Smooth muscle cell of the brain vasculature (primary cell): ENCODE data around the gene ADAM15.

Experiments used
- DNase-seq: peaks from one replicate; pipeline ENCODE4 v3.0.0-alpha.2; 2012; ENCODE audit warnings: low read depth, low spot score

Gene ADAM15

DNA sequence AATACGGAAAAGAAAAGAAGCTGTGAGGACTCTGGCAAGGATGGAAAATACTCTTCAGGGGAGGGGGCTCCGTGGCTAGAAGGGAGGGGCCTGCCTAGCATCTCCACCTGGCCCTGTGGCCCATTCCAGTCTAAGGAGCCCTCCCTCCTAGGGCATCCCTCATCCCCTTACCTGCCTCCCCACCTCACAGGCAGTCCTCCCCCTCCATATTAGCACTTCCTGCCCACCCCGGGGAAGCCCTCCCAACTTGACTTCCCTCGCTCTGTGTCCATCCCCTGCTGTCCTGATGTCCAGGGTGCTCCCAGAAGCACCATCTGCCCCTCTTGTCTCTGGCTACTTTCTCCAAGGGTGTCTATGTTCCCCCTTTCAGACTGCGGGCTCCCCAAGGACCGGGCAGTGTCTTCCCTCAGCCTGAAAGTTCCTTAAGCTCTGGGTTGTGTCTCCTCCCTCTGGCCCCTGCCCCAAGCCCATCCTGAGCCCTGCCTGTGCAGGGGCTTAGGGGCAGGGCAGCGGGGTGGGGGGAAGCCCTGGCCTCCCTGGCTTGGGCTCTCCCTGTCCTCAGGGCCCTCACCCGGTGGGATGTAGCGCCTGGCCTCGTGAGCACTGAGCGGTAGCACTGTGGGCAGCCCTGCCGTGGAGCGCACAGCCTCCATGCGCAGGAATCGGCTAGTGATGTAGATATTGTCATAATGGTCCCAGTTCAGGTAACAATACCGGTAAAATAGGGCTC lies 21.4 kb upstream of the ADAM15 start:
- DNase-seq, result no peak

DNA sequence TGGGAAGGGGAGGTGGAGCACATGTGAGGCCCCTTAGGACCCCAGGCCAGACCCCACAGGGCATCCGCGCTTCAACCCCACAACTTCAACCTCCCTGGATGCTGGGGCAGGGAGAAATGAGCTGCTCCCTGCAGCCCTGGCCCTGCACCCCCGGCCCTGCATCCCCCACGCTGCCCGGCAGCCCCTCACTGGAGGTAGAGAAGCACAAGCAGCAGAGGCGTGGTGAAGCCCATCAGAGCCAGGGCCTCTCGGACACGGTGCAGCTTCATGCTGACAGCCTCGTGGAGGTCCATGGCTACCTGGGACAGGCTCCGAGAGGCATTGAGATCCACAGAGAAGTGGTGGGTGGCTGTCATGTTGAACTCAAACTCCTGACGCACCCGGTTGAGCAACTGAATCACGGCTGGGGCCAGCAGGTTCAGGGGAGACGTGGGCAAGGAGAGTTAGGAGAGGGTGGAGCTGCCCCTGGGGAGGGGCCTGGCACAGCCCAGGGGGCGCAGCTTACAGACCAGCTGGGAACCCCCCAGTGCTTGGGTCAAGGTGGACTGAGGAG lies 20.8 kb upstream of the ADAM15 start:
- no peak for DNase-seq

DNA sequence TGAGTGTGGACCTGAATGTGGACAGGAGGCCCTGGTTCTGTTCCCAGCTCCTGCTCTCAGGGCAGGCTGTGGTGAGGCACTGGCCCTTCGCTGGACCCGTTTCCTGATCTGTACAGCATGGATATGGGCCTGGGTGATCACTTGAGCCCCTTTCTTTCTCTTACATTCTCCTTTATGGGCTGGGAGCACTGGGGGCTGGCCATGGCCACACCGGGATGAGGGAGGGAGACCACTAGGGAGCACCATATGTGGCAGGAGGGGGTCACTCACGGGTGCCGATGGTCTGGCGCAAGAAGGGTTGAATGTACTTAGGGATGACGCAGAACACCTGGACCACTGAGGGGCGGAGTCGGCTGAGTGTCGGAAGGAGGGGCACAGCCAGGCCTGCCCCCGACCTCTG lies 20.2 kb upstream of the ADAM15 start:
- DNase-seq, result no peak

DNA sequence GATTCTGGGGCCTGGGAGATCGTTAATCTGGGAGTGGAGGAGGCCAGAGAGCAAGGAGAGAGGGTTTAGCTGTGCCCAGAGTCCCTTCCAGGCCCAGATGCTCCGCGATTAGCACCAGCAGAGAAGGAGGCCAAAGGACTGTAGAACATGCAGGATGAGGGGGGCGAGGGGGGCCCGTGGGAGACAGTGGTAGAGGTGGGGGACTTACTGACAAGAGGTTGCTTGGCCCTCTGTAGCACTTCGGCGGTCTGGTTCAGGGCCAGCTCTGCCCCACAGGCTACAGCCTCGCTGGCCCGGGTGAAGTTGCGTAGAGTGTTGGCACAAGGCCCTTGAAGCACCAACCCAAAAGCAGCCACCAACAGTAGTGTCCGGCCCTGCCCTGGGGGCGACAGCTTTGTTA lies 18.2 kb upstream of the ADAM15 start:
- no peak for DNase-seq

DNA sequence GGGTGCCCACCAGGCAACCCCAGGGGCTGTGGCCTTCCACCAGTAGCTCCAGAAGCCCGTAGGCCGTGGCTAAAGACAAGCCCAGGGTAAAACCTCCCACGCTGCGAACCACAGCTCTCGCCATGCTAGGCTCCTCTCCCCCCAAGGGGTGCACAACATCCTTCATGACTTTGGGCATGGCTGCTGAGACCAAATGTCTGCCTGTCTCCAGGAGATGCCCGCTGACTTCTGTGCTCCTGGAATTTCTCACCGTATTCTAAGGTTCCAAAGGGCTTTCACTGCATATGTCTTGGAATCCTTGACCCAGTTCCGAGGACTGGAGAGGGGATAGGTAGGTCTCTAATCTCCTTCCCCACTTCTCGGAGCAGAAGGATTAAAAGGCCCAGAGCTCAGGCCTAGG lies 17.6 kb upstream of the ADAM15 start, which contains the start of the genes DCST1 and DCST2:
TSS of gene DCST1 (plus strand) at position 301 of the 400 bp plus-strand sequence. CDS start 213 bp downstream, outside the sequence.
TSS of gene DCST2 (minus strand) at position 258 of the 400 bp plus-strand sequence. CDS start at position 178, 80 bp downstream.
- no peak for DNase-seq

DNA sequence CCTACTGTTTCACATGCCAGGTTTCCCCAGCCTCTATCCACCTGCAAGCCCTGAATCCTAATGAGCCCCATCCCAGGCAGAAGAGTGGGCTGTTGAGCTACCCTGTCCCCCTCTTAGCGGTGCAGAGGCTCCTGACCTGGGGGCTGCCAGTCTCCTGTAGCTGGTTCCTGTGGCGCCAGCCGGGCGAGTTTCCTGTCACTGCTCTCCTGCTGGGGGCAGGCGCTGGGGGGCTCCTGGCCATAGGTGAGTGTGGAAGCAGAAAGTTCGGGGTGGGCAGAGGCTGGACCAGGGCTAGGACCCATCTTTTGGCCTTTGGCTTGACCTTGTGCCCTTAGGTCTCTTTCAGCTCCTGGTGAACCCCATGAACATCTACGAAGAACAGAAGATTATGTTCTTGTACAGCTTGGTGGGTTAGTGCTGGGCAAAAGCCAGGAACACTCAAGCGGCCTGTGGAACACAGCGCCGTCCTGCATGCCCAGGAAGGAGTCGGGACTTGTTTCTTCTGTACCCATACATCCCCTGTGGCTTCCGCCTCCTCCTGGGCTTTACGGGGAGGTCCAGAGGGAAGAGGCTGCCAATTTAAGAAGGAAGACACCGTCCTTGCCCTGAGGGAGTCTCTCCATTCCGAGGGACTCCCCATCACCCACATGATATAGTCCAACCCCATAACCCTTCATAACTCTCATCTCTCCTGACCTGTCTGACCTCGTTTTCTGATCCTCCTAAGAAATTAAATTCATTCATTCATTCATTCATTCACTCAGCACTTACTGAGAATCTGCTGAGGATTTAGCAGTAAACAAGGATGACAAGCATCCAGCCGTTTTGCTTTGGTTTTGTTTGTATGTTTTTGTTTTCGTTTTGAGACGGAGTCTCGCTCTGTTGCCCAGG lies 16.6 kb upstream of the ADAM15 start:
- no peak for DNase-seq

DNA sequence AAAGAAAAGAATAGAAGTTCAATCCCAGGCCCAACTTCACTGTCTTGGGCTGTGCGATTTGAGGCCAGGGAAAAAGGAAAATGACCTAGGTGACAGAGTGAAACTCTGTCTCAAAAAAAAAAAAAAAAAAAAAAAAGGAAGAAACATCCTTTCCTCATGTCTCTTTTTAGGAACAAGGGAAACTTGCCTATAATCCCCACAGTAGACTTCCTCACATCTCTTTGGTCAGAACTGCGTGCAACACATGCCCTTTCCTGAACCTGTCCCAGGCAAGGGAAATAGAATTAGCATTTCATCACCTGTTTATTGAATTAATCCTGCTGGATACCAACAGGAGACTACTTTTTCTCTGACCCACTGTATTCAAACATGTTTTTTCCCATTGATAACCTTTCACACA lies 15.2 kb upstream of the ADAM15 start:
- DNase-seq, result no peak

DNA sequence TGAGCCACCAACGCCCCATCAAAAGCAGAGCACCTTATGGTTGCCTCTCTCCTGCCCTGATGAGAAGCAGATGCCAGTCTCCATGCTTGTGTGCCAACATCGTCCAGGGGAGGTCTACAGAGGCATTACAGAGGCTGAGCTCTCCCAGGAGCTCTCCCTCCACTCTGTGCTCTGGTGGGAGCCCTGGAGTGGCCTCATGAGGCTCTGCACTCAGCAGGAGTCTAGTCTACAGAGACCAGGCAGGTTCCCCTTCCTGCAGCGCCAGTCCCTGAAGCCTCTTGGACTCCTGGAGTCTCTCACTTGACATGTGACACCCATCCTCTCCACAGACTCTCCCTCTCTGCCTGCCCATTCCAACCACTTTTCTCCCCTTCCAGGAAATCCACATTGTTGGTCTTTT lies 14.1 kb upstream of the ADAM15 start:
- DNase-seq, result no peak

DNA sequence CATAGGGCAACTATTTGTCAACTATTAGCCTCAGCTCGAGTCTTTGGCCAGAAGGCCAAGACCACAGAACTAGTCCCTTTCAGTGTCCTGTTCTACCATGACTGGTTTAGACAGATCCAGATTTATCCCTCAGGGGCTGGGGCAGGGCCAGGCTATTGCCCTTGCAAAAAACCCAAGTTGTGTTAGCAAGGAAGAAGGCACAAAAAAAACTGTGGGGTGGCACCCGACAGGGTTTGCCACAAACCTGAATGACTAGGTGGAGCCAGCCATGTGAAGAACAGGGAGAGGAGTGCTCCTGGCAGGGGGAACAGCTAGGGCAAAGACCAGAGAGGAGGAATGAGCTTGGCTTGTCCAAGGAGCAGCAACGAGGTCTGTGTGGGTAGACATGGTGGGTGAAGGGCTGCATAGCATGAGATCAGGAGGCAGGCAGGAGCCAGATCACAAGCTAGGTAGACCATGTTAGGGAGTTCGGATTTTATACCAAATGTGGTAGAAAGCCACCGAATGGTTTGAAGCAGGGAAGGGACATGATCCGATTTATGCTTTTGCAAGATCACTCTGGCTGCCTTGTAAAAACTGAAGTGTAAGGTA lies 13.2 kb upstream of the ADAM15 start:
- DNase-seq, result no peak

DNA sequence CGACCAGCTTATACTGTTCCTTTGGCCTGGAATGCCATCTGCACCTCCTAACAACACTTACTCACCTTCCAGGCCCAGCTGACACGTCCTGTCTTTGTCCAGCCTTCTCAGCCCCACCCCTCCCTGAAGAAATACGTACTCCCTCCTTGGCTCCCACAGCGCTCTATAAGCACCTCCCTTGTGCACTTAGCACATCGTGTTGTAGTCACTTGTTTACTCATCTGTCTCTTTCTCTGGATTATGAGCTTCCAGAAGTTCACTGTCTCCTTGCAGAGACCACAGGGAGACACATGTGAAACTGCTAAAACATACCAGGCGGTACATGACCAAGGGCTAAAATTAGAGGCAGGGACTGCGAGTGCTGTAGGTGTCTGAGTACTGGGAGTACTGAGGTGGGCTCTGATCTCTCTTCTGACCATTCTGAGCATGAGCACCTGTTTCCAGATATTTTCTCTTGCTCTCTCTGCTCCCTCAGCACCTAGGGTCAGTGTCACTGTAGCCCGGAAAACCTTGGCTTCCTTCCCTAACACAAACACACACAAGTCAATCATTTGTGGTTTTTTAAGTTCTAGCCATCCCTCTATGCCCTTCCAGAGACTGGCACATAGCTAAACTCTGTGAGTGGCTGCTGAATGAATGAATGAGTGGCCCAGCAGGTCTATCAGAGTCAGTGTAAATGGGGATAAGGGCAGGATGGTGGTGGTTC lies 12.4 kb upstream of the ADAM15 start:
- DNase-seq, result no peak

DNA sequence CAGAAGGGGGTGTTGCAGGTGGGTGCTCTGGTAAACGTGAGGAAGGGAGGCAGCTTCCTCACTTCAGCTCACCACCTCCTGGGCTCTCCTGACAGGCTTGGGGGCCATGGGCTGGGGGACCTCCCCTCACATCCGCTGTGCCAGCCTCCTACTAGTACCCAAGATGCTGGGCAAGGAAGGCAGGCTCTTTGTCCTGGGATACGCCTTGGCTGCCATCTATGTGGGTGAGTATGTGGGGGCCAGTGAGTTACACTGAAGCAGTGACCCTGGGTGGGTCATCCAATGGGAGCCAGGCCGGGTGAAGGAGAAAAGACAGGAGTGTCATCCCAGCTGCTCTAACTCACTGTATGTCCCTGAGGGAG lies 11.8 kb upstream of the ADAM15 start:
- DNase-seq, result no peak

DNA sequence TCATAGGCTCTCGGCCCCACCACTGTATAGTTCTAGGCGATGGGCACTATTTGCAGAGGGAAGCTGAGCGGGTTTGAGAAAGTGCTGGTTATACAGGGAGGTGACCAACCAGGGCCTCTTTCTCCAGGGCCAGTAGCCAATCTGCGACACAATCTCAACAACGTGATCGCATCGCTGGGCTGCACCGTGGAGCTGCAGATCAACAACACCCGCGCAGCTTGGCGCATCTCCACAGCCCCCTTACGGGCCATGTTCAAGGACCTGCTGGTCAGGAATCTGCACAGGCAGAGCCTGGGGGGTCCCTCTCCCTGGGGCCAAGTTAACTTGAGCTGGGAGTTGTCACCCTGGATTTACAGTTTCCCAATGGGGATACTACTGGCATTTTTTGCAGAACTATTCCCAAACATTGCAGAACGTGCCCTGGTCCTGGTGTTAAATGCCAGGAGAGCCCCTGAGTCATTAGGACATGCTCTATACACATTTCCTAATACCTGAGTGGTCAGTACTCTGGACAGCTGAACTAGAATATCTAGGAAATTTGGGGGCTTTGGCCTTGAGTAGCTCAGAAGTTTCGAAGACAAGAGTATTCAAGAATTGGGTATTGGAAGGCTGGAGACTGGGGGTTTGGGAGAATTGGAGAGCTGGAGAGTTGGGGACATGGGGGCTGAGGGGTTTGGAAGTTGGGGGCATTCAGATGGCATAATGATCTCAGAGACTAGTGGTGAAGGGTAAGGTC lies 10.6 kb upstream of the ADAM15 start:
- no peak for DNase-seq

DNA sequence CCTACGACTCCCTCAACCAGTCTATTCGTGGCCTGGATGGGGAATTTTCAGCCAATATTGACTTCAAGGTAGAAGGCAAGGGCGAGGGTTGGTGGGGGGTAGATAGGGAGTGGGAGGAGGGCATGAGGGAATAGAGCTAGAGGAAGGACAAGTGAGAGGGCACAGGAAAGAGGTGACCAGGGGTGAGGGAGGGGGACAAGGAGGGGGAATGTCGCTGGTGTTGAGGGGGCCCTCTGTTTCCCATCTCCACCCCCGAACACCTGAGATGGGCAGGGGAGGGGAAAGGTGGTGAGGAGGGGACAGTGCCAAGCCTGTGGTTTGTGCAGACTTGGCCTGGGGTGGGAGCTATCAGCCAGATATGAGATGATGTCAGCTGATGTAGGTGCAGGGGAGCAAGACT lies 8.3 kb upstream of the ADAM15 start:
- DNase-seq, result no peak

DNA sequence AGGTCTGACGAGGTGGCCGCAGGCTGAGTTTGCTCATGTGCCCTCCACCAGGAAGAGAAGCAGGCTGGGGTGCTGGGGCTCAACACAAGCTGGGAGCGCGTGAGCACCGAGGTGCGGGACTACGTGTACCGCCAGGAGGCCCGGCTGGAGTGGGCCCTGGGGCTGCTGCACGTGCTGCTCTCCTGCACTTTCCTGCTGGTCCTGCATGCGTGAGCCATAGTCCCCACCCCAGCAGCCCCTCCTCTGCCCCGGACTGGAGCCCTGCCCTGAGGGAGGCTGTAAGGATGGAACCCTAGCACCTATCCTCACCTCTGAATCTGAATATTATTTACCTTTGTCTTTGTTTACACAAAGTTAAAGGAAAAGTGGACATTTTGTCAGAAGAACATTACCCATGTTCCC lies 7.8 kb upstream of the ADAM15 start:
- no peak for DNase-seq

DNA sequence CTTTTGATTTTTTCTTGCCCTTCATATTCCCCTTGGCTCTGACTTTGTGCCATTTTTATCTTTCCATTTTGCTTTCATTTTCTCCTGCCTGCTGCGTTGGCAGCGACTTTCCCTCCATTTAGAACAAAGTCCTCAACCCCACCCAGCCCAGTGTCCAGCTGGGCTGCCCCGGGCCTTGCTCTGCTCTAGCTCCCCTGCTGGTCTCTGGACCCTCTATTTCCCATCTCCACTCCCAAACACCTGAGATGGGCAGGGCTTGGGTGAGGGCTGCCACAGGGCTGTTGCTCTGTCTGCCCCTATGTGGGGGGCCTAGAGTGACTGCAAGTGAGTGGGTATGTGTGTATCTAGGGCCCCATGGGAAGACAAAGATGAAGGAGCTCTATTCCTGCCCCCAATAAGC lies 7.3 kb upstream of the ADAM15 start:
- no peak for DNase-seq

DNA sequence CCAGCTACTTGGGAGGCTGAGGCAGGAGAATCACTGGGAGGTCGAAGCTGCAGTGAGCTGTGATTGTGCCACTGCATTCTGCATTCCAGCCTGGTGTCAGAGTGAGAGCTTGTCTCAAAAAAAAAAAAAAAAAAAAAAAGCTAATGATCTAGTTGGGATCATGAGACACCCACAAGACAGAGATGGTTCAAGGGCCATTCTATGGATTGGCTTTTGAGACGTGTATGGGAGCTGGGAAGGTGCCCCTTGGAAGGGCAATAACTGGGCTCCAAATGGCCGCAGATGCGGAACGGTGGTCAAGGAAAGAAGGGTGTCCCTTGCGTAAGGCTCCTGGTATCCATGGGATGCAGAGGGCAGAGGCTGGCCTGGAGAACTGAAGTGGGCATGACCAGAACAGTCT lies 6.8 kb upstream of the ADAM15 start:
- DNase-seq, result no peak

DNA sequence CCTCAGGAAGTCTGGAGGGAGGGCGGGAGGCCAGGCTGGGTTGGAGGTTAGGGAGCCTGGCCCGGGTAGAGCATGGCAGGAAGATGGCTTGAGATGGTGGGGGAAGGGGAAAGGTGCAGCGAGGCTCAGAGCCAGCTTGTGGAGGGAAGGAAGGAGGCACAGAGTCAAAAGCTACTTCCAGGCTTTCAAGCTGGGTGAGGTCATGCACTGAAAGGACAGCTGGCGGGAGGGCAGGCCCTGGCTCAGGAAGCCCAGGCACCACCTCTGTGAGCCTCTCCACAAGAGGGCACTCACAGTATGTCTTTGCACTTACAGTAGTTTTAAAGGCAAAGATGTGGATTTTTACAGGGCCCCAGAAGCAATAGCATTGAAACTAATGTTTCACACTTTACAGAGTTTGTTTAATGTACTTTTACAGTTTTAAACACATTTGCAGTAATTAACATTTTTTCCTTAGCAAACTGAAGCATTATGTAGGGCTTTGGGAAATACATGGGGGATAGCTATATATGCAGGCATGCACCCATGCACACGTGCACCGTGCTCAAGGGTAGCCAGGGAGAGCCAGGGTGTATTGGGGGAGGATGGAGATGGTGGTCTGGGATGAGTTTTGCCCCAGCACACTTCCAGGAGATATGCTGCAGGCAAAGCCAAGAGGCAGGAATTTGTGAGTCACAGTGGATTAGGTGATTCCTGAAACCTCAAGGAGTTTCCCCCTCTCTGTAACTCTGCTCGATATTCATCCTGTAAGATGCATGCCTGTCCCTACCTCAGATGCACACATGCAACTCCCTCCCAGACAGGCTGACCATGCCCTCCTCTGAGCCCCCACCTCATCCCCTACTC lies 6.1 kb upstream of the ADAM15 start:
- DNase-seq, result no peak

DNA sequence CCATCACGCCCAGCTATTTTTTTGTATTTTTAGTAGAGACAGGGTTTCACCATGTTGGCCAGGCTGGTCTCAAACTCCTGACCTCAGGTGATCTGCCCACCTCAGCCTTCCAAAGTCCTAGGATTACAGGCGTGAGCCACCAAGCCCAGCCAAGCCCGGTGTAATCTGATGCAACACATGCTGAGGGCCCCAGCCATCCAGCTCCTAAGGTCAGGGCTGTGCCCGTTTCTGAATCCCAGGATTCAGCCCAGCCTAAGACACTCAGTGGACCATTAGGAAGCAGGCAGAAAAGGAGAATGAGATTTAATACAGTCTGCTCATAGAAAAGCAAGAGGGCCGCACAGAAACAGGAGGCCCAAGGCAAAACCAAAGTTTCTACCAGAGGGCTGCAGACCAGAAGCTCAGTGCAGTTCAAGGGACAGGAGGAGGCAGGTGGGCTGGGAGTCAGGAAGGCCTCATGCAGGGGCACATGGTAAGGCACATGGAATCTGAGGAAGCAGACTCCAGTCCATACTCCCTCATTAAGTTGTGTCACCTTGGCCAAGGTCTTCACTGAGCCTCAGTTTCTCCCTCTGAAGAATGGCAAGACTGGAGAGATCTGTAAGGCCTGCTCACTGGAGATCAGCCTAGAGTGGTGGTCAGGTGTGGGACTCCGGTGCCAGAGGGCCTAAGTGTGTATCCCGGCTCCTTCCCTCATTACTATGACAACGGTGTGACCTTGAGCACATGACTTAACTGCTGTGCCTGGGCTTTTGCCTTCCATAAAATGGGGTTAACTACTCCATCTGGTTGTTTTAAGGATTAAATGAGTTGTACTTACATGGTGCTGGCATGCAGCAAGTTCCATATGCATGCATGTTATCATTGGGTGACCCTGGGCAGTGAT lies 2.4 kb upstream of the ADAM15 start:
- no peak for DNase-seq
